Activated naive CD4-positive, alpha-beta T cell treated with Interleukin-2 at 50 U/mL for 16 hours (primary cell): Measurements from ENCODE around the gene SCNN1B.
"Not testable (repeated sequence)": the region's sequence is repeated elsewhere in the genome, so short reads cannot be mapped to it uniquely, and the experiment has no call there.

Experiments used
- DNase-seq: peaks from one replicate; pipeline ENCODE4 v3.0.0-alpha.2; 2020

Gene SCNN1B

DNA sequence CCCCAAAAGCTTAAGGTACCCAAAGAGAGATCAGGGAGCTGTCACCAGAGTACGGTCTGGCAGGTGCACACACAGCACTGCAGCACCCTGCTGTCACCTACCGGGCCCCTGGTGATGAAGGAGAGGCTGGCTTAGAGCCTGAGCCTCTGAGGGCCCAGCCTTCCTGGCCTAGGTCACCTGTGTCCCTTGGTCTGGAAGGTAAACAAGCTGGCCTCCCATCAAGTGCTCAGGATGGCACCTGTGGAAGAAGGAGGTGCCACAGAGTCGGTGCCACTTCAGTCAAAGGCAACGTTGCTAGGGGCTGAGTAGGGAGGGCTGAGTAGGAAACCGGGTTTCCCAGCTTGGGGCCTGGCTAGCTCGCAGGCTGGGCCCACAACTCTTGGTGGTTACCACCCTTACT lies 80.2 kb downstream of the SCNN1B start:
- no peak for DNase-seq

- DNase-seq, result no peak
These were observed 81.8 kb downstream of the SCNN1B start for GRCh38 chr16:23383881-23384280.

- no peak for DNase-seq
These were observed 82.8 kb downstream of the SCNN1B start for GRCh38 chr16:23384878-23385277.

GRCh38 chr16:23385441-23385840 lies 83.3 kb downstream of the SCNN1B start:
- no peak for DNase-seq

- DNase-seq, result no peak
These were observed 85.6 kb downstream of the SCNN1B start for GRCh38 chr16:23387666-23388065.

DNA sequence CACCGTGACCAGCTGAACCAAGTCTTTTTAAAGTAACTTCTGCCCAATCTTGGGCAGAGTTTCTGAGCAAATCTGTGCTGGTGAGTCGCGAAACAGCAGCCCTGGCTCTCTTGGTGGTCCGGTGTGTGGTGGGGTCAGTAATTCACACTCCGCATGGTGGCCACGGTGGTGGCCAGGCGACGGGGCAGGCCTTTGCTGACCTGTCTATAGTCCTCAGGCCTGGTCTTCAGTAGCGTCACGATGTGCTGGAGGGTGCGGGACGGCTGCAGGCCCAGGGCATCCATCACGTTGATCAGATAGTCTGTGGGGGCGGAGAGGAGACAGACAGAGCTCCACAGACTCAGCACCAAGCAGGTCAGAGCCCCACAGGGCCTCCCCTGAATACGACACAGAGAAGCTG lies 86.7 kb downstream of the SCNN1B start:
- no peak for DNase-seq

DNA sequence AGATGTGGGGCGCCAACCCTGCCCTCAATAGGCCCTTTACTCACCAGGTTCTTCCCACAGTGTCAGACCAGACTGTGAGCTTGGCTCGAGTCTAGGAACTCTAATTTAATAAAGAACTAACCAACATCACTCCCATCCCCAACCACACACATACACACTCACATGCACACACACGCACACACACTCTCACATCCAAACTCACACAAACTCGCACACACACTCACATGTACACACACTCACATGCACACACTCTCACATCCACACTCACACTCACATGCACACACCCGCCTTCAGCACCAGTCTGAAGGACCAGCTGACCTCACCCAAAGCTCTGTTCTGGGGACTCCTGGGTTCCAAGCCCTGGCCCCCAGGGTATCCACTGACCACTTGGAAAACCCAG lies 87.1 kb downstream of the SCNN1B start:
- no peak for DNase-seq

DNA sequence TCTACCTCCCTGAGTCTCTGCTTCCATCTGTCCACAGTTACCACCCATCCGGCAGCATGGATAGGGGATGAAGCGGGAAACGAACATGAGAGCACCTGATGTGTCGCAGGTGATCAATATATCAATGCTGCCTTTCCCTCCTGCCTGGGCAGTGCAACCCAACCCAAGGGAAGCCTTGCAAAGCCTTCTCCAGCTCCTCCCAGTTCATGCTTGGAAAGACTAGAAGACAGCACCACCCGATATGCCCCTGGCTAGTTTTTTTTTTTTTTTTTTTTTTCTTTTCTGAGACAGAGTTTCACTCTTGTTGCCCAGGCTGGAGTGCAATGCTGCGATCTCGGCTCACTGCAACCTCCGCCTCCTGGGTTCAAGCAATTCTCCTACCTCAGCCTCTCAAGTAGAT lies 87.8 kb downstream of the SCNN1B start:
- not testable (repeated sequence) for DNase-seq

DNA sequence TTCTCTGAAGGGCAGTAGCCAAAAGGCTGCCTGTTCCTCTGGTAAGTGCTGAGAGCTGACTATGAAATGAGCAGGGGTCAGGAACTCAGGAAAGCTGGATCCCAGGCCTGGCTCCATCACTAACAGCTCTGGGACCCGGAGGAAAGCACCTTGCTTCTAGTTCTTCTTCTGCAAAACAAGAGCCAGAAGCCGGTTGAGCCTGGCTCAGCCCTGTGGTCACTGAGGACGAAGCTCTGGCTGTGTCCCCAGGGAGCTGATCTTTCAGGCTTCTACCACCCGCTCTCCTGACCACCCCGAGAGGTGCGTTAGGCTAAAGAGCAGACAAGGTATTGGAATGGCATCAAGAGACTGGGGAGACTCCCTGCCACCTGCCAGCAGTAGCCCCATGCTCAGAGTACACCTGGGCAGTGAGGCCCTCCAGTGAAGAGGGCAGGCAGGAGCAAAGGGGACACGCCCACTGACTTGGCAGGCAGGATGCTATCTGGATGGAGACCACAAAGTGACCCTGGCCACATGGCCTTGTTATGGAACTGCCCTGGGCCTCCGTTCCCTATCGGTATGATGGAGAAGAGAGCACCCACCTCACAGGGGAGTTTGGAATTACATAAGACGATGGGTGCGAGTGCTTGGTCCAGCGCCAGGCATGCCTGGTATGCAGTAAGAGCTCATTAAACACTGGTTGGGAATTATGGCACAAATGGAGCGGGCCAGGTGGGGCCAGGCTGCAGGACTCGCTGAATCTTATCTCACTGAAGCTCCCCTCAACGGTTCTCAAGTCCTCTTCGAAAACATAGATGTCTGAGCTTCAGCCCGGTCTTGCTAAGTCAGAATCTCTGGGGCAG lies 89.5 kb downstream of the SCNN1B start:
- no peak for DNase-seq

GRCh38 chr16:23392223-23392600 lies 90.1 kb downstream of the SCNN1B start:
- DNase-seq, result no peak

GRCh38 chr16:23394141-23394831 lies 92.2 kb downstream of the SCNN1B start:
- no peak for DNase-seq

GRCh38 chr16:23395732-23396131 lies 93.6 kb downstream of the SCNN1B start:
- DNase-seq, result no peak

DNA sequence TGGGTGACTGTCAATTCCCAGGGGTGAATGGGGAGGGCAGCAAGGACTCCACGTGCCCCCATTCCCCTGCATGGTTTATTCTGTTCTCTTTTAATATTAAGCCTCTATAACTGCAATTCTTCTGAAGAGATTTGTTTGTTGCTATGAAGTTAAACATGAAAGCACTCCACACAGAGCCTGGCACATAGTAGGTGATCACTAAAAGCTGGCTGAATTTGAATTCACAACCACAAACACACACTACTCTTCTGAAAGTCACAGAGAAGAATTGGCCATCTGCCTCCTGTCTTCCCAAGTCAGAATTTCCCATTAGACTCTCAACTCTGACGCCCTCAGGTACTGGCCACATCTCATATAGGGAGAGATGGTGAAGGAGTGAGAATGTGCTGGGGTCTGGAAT lies 95.4 kb downstream of the SCNN1B start:
- DNase-seq, result no peak

GRCh38 chr16:23398987-23399805 lies 97.1 kb downstream of the SCNN1B start:
- DNase-seq, result no peak

- DNase-seq, result not testable (repeated sequence)
These were observed 98.3 kb downstream of the SCNN1B start for GRCh38 chr16:23400447-23400846.

DNA sequence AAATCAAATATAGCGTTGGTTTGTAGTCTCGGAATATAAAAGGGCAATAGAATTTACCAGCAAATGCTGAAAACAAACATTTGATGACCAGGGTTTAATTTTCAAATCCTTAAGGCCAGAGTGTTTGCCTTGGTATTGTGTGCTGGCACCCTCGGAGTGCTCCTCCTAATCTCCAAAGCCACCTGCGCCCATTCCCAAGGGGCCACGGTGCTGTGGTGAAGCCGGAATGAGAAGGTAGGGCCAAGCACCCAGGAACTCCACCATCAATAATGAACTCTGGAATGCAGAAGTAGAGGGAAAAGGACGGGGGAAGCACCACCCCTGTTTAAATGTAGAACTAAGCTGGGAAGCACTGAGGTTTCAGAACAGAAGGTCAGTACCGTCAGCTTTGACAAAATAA lies 99.0 kb downstream of the SCNN1B start:
- no peak for DNase-seq

DNA sequence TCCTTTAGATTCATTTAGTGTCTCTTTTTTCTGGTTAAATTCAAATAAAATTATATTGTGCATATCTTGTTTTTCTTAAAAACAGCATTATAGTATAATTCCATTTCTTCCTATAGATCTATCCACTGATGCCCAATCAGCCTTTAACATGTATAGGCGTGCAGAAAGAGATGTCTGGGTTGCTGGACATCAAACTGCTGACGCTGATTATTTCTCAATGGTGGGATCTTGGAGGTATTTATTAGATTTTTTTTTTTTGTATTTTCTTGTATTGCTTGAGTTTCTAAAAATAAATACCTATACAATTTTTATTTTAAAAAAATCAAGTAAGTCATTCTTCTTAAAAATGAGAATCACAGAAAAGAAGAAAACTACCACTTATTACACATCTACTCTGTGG lies 100.0 kb downstream of the SCNN1B start:
- no peak for DNase-seq

- no peak for DNase-seq
These were observed 101.4 kb downstream of the SCNN1B start for GRCh38 chr16:23403547-23403946.

GRCh38 chr16:23406024-23406423 lies 103.9 kb downstream of the SCNN1B start:
- DNase-seq, result no peak

GRCh38 chr16:23406546-23407240 lies 104.6 kb downstream of the SCNN1B start:
- DNase-seq, result no peak

DNA sequence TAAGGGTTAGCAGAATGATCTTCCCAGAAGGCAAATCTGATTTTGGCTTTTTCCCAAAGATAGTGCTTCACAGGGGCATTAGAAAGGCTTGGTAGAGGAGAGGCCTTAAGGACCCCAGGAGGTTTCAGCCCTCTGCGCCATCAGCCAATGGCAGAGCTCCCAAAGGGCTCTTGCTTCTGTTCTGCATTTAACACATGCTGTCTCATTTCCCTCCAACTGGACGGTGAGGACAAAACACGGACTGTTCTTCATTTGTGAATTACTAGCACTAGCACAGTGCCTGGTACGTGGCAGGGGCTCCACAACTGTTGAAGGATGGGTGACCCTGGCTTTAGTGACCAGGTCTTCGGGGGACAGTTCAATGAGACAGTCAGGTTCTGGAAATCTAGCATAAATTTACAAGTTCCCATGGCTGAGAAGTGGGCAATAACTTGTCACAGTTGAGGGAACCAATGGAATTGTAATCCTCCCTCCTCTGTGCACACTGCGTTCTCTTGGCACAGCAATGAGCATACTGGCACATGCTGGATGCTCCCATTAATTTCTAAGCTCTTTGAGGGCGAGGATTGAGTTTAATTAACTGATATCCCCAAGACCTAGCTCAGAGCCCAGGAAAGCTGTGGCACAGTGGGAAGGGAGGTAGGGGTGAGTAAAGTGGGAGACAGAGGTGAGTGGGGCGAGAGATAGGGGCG lies 105.5 kb downstream of the SCNN1B start:
- DNase-seq, result no peak

- no peak for DNase-seq
These were observed 106.2 kb downstream of the SCNN1B start for GRCh38 chr16:23408242-23408822.
